Ovary (tissue), 3 donors: ENCODE data around the gene TSPAN19.

Experiments
- CTCF ChIP-seq, 3 donors: fragments of 450-650 bp in 2 of 3; fragments of 200-600 bp in 1 of 3; IDR thresholded peaks; one replicate each; pipeline versions ENCODE4 v1.5.1 to v1.8.0; 2016 to 2022; ENCODE audit warnings: antibody characterized with exemption in 3 of 3, mild to moderate bottlenecking in 1 of 3
- EP300 ChIP-seq: sonication (generic); formaldehyde crosslinking; IDR thresholded peaks from one replicate; pipeline ENCODE4 v1.6.1; 2017; ENCODE audit warnings: antibody characterized with exemption
- POLR2A ChIP-seq: fragments of 450-650 bp; IDR thresholded peaks from one replicate; pipeline ENCODE4 v1.6.1; 2017; ENCODE audit warnings: antibody characterized with exemption, mild to moderate bottlenecking, moderate library complexity
- donor health status: DM: no; HTN: no; CAD: no.

GRCh38 chr12:84974155-84974815, 61.8 kb downstream of the TSPAN19 start:
- TF ChIP-seq EP300: no peak
- no peak for TF ChIP-seq CTCF (IDR thresholded peaks at IDR 0.05)
- no peak for TF ChIP-seq POLR2A
